Stimulated activated CD4-positive, alpha-beta T cell treated with anti-CD3 and anti-CD28 coated beads, TNF-alpha, amount 100 ng/mL, for 24 hours (primary cell): Measurements from ENCODE around the gene ZNF77.
"Not testable (repeated sequence)": the region's sequence is repeated elsewhere in the genome, so short reads cannot be mapped to it uniquely, and the experiment has no call there.

ENCODE experiments used
- DNase-seq, 3 experiments: peaks; one replicate each; pipeline ENCODE4 v3.0.0-alpha.2; 2020; ENCODE audit warnings: low read depth in 3 of 3

Gene ZNF77

GRCh38 chr19:2917275-2918184 lies 27.2 kb downstream of the ZNF77 start:
- DNase-seq: no peak

GRCh38 chr19:2912306-2912705 lies 32.5 kb downstream of the ZNF77 start:
- peak in 1 of 3 experiments; percentile 10 for DNase-seq

- no peak for DNase-seq
Observed at GRCh38 chr19:2906631-2907195, 38.1 kb downstream of the ZNF77 start.

GRCh38 chr19:2905918-2906519 lies 38.8 kb downstream of the ZNF77 start:
- DNase-seq: no peak

- DNase-seq: not testable (repeated sequence)
Observed at GRCh38 chr19:2903326-2903725, 41.4 kb downstream of the ZNF77 start.

- DNase-seq: no peak
Observed at GRCh38 chr19:2902590-2903218, 42.1 kb downstream of the ZNF77 start.

GRCh38 chr19:2900296-2901252 lies 44.2 kb downstream of the ZNF77 start, which contains the start of gene ZNF57:
Gene ZNF57 (plus strand): TSS chr19:2900928. CDS start chr19:2901046, 118 bp downstream.
- DNase-seq: peak; percentile 95 to 99 (median 98)

GRCh38 chr19:2896694-2897093 lies 48.1 kb downstream of the ZNF77 start:
- DNase-seq: no peak

GRCh38 chr19:2890531-2890930 lies 54.2 kb downstream of the ZNF77 start:
- not testable (repeated sequence) for DNase-seq

GRCh38 chr19:2888731-2889224 lies 56.0 kb downstream of the ZNF77 start:
- peak in 2 of 3 experiments; percentile 37 to 66 for DNase-seq

GRCh38 chr19:2887391-2887914 lies 57.3 kb downstream of the ZNF77 start:
- DNase-seq: no peak

GRCh38 chr19:2885736-2886135 lies 59.0 kb downstream of the ZNF77 start:
- DNase-seq: no peak

- DNase-seq: no peak
Observed at GRCh38 chr19:2883686-2884439, 60.9 kb downstream of the ZNF77 start.
